GM19239 (cell line): ENCODE measurements around the gene FOXO3.

ENCODE experiments used
- DNase-seq: peaks from one replicate; pipeline ENCODE4 v3.0.0; 2011; ENCODE audit warnings: low spot score; ENCODE audit not compliant: insufficient read length
- FAIRE-seq: peaks from 2 replicates; lab custom pipeline; 2011; peaks lifted over from hg19 to GRCh38; lab: Jason Lieb, UNC

FOXO3 gene

DNA sequence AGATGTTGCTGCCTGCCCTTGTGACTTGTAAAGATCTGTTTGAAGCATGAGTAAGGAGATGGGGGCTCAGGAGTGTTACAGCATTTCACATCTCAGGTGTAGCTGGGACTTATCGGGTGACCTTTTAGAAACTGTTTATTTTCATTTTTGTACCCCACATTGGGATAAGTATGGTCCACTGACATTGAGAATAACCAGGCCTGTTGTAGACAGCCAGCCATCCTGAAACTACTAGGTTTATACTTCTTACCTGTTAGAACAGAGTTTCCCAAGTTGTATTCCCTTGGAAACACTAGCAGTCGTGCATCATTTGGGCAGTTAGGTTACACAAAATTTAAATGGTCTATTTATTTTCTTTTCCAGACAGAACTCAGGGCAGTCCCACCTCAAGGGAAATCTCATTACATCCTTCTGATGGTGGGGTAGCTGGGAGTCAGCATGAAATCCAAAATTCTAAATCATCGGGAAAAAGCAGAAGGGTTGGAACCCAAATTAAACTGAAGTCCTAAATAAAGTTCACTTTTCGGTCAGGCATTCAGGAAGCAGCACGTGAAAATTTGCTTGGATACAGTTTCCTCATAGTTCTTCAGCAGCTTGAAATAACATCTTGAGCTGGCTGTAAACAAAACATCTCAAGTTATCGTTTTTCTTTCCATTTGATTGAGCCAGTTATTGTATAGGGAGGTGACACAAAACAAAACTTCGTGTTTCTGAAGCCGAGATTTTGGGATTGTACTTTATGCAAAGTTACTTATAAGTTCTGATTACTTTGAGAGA is 30.5 kb downstream of the FOXO3 start:
- DNase-seq (no peak), FAIRE-seq (no peak)

DNA sequence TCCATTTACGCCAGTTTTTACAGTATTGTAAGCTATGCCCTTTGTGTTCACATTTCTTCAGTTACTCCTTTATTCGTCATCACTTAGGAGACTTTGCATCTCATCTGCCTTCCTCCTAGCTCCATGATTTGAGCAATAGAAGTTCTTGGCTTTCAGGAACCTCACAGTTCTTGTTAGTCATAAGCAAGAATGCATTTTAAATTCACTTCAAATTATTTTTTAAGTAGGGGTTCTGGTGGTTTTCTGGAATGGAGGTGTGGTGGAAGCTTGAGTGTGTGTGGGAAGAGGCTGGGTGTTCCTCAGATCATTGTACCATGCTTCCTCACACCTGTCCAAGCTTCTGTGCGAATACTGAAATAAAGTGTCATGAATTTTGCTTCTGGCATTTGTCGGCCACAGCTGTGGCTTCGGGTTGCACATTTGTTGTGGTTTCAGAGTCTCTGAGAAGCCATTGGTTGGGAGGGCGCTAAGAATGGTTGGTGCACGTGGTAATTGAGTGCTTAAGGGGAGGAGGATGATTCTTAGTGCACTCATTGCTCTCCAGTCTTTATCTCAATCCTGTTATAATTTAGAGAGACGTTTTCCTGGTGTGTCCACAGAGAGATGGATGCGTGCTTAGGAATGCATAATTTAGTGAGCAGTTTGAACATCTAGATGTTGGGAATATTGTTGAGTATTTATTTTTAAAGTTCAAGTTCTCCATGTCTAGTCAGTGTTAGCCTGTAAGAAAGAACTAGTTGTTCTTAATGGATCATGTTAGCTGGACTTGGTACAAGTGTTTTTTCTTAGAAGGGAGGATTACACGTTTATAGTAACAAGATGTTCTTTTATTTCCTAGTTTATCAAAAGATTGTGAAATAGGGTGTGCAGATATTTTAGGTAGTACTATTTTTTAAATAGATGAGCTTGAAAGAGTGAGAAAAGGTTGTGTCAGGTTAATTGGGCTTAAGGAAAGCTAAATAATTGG is 31.9 kb downstream of the FOXO3 start:
- FAIRE-seq (peak; percentile 56), DNase-seq (peak; percentile 13)

DNA sequence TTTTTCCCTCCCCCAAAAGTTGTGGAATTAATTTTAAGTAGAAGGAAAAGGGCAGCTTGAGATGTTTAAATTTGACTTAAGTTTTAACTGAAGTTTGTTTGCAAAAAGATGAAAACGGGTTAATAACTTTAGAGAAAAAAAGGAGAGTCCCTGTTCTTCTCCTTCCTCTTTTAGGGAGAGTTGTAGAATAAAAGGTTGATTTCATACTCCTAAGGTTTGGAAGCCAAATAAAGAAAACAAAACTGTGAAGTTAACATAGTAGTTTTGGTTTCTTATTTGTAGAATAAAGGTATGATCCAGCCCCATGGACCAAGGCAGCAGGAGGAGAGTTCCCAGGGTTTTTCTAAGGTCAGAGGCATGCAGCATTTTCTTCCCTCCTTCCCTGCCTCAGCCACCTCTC is 33.4 kb downstream of the FOXO3 start:
- no peak for DNase-seq

DNA sequence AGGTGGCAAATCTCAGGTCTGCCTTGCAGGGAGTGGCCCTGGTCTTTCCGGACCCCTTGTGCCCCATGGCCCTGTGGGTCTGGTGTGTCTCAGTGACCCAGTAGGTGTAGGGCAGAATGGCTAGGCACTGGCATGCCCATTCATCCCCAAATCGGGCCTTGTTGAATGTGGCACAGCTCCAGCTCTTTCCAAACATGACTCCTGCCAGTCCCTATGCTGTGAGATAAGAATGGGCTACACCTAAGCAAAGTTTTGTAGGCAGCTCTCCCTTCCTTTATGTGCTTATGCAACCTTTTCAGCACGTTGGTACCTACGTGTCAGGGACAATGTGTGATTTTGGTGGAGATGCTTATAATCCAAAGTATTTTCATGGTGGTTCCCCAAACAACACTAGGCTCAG is 33.9 kb downstream of the FOXO3 start:
- FAIRE-seq (no peak), DNase-seq (no peak)

More for the DNA sequence above, 33.4 kb downstream of the FOXO3 start:
- no peak for FAIRE-seq

DNA sequence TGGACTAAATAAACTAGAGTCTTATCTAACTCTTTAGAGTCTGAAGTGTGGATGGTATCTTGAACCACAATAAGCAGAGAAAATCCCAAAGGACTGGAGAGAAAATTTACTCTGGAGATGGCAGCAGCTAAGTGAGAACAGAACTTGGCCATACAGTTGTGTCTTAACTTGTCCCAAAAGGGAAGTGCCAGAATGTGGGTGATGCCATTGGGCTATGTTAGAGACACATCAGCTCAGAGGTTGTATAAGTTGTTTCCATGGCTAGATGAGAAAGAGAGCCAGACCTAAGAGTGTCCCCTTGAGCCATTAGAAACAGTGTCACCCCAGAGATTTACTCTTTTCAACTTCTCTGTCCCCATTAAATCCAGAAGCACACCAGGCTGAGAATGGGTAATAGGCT is 36.2 kb downstream of the FOXO3 start:
- FAIRE-seq = no peak
- no peak for DNase-seq

DNA sequence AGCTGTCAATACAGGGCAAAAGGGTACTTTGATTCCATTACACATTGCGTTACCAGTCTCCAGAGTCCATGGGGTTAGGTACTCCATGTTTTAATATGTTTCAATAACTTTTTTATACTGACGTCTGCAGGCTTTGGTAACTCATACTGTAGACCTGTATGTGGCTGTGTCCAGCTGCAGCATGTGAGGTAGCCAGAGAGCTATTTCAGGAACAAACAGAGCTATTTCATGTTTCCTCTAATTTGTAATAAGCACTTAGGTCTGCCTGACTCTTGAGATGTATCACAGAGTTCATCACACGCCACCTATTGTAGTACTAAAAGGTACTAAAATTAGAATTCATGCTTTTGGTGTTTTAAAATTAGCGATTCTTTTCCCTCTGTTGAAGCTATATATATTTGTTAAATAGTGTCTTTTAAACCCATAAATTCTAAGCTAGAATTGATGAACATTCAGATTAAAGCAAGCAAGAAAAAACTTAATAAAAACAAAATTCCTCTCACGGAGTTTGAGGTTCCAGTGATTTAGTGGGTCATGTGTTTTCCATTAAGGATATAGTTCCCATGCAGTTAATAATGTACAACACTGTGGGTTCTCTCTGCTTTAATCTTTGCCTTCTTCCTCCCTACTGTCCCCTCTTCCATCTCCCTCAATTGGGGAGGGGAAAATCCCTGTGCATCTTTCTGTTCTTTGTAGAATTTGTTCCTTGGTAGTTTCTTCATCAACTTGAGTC is 37.0 kb downstream of the FOXO3 start:
- FAIRE-seq (no peak), DNase-seq (no peak)

DNA sequence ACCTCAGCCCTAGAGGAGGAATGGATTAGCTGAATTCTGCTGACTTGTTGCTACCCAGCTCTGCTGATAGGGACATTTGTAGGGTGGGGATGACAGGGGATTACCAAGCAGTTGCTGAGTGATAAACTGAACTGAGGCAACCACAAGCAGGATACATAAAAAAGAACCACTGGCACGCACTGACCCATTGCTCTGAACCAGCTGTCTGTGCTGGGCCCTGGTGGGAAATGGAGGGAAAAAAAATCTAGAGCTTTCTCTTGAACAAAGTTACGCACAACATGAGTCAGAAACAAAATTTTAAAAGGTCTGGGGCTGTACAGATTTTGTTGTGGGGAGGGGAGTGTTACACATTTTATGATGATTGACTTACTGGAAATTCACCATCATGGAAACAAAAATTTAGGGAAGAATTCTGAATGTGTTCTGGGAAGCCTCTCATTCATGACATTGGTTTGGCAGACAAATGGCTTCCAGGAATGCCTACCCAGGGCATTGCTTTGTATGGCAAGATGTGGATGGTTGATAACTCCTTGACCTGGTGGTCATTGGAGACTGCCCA is 37.7 kb downstream of the FOXO3 start:
- DNase-seq = no peak

DNA sequence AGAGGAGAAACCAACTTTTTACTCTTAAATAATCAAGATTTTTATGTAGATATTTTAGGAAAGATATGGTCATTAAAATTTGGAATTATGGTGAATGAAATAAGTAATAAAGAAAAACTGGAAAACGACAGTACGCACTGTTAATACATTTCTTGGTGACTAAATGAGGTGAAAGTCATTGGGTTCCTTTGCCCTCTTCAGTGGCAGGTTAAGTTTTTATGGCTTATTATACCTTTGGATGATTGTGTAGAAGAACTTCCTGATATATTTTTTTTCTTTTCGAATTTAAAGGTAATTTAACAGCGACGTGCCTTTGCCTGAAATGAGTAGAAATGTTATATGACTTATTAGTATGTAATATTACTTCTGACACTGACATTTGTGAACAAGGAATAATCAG is 43.4 kb downstream of the FOXO3 start:
- peak; percentile 21 for FAIRE-seq
- DNase-seq = no peak

More for the DNA sequence above, 37.7 kb downstream of the FOXO3 start:
- FAIRE-seq = peak; percentile 76

DNA sequence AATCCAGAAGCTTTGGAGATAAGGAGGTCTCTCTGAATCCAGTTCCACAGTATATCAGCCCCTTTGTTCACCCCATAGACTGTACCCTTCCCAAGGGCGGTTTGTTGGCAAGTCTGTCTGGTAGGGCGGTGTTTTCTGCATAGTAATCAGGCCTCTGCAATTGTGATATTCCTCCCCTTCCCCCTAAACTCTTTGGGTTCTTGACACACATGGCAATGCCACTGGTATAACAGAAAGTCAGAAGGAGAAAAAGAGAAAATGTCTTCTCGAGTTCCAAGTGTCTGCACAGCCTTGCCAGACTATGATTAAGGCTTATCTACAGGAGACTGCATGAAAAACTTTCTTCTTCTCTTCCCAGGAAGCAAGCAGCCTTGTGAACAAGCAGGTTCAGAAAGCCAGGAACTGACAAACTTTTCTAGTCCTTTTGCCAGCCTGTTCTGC is 45.6 kb downstream of the FOXO3 start:
- DNase-seq (no peak), FAIRE-seq (no peak)

DNA sequence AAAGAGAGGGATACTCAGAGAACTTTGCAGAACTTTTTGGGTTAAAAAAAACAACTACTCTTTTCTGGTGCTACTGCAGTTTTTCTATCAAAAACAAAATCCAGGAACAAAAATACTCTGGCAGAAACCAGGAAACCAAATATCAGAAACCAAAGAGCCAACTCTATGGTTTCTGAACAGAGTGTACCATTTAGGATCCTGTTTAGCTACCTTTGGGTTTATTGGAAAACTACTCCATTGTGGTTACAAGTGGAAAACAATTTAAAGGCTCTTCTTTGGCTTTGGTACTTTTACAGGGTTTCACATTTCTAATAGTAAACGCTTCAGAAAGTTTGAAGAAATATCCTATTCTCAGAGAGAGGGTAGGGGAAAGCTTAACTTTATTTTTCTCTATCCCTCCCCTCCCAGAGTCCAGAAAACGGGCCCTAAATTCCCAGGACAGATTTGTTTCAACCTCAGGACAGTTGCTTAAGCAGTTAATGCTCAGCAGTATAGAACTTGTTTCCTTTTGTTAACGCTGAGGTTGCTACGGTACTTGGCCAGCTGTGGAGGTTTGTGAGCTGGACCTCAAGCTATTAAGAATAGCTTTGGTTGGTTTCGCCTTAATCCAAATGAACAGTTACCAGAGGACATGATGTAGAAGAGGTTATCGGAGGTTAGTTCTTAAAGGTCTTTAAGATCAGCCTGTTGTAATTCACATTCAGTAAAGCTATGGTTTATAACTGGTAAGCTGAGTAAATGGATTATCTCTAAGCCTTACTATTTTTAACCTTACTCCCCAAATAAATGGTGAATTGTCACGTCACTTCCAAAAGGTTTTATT is 47.9 kb downstream of the FOXO3 start:
- DNase-seq (no peak), FAIRE-seq (no peak)

DNA sequence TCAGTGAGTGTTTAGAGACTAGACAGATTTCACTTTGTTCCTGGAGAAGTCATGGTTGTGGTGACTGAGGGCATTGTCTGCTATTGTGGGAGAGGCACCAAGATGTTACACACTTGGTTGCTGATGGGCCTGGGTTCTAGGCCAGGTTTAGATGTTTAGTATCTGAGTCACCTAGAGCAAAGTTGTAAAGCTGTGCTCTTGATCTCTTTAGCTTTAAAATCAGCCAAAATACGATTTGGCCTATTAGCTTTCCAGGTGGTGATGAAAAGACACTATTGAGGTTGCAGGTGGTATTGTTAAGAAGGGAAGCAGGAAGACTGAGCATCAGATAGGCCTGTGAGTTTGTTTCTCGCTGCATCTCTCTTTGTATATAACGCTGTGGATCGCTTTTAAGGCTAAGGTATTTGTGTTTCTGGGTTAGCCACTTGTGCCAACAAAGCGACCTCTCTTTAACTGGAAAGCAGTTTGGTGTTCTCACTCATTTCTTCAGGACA is 48.6 kb downstream of the FOXO3 start:
- no peak for DNase-seq
- no peak for FAIRE-seq

DNA sequence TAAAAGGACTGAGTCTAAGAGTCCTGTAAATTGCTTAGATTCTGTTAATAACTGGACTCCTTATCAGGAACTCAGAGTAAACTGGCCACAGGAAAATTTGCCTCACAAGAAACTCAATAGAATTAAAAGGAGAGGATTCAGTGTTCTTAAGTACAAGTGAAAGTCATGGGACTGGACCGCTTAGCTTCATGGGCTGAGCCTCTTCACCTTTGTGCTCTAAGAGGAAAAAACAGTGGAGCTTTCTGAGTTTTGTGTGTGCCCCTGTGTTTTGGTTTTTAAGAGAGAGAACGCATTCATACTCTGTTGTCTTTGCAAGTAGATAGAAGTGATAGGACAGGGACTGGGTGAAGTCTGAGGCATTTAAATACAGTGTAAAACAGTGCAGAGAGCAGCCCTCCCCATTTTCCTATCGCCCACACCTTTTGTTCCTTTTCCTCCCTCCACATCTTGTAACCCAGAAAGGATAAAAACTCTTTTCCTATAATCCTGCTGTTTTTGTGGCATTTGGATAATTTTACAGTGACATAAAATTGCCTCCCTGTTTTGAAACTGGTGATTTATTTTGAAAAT is 49.6 kb downstream of the FOXO3 start:
- no peak for DNase-seq
- FAIRE-seq = no peak

DNA sequence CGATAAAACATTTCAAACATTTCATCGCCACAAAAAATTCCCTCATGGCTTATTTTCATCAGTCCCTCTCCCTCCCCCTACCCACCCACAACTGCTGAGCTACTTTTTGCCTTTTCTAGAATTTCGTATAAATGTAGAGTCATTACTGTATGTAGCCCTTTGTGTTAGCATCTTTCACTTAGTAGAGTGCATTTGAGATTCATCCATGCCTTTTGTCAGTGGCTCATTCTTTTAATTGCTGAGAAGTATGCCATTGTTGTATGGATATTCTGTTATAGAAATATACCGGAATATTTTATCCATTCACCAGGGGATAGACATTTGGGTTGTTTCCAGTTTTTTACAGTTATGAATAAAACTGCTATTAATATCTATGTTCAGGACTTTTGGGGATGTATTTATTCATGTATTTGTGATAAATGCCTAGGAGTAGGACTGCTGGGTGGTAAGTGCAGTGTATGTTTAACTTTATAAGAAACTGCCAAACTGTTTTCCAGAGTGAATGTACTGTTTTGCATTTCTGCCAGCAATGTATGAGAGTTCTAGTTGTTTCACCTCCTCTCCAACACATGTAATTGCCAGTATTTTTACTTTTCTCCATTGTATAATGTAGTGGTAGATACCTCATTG is 50.4 kb downstream of the FOXO3 start:
- FAIRE-seq (no peak), DNase-seq (no peak)

DNA sequence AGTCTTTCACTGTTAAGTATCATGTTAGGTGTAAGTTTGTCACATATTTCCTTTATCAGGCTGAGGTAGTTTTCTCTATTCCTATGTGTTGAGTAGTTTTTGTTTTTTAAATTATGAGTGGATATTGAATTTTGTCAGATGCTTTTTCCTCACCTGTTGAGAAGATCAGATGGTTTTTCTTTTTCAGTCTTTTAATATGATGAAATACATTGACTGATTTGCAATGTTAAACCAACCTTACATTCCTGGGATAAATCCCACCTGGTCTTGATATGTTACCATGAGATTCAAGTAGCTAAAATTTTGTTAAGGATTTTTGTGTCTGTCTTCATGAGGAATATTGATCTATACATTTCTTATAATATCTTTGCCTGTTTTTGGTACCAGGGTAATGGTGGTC is 52.1 kb downstream of the FOXO3 start:
- FAIRE-seq = no peak

DNA sequence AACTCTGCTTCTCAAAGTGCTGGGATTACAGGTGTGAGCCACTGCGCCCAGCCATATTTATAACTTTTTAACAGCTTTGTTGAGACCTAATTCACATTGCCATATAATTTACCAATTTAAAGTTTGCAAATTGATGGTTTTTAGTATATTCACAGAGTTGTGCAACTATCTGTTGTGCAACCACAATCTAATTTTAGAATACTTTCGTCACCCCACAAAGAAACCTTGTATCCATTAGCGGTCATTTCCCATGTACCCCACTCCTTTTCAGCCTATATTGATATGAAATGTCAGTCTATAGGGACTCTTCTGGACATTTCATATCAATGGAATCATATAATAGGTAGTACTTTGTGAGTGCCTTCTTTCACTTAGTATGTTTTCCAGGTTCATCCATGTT is 55.8 kb downstream of the FOXO3 start:
- DNase-seq = no peak
- no peak for FAIRE-seq

More for the DNA sequence above, 52.1 kb downstream of the FOXO3 start:
- DNase-seq = no peak

DNA sequence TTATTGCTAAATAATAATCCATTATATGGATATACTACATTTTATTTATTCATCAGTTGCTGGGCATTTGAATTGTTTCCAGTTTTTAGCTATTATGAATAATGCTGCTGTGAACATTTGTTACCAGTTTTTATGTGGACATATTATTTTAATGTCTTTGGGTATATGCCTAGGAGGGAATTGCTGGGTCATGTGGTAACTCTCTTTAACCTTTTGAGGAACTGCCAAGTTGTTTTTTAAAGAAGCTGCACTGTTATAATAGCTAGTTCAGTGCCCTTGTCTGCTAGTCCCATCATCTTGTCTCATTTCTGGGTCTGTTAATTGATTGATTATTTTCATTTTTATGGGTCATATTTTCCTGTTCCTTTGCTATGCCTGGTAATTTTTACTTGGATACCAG is 56.3 kb downstream of the FOXO3 start:
- DNase-seq = no peak

DNA sequence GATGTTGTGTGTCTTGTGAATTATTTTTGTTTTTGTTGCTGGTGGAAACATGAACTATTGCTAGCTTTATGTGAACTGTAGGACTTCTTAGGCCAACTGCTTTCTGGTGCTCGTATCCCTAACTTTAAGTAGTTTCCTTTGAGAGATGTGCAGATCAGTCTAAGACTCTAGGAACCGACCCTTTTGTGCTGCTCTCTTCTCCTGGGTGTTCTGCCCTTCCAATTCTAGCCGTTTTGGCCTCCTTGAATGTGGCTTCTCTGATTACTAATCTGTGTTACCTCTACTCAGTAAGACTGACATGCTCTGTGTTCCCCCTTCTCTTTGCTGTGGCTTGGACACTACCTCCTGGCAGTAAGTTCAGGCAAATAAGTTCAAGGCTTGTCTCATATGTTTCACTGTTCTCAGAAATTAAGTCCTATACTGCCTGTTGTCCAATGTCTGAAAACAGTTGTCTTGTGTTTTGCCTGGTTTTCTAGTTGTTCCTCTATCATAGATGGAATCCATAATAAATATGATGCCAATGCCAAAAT is 58.0 kb downstream of the FOXO3 start:
- DNase-seq (no peak), FAIRE-seq (no peak)

More for the DNA sequence above, 56.3 kb downstream of the FOXO3 start:
- FAIRE-seq = no peak
